Esophagus squamous epithelium (tissue), 4 donors: Measurements from ENCODE around the gene NHEJ1.

Experiments
- CTCF ChIP-seq, 6 experiments: fragments of 450-650 bp in 4 of 6; fragments of 200-600 bp in 2 of 6; sonication (generic) in 2 of 6; IDR thresholded peaks; one replicate each; pipeline ENCODE4 v1.5.1; 2016 to 2019; ENCODE audit warnings: antibody characterized with exemption in 6 of 6, mild to moderate bottlenecking in 4 of 6, moderate library complexity in 4 of 6
- POLR2A ChIP-seq, 4 donors: fragments of 450-650 bp; IDR thresholded peaks; one replicate each; pipeline ENCODE4 v1.6.1; 2017; ENCODE audit warnings: antibody characterized with exemption in 4 of 4, mild to moderate bottlenecking in 4 of 4, moderate library complexity in 3 of 4

GRCh38 chr2:219207134-219207883 lies 46.7 kb upstream of the NHEJ1 start:
- TF ChIP-seq CTCF (IDR thresholded peaks at IDR 0.05): no peak
- TF ChIP-seq POLR2A (IDR thresholded peaks at IDR 0.05): no peak
